Thymus (tissue), 14 donors: Measurements from ENCODE around the gene BBOX1. TPM values are rescaled to one million over a fixed set of nuclear protein-coding genes. Genes with fewer than 3 reads are reported as not detected.
"Not testable (repeated sequence)": the region's sequence is repeated elsewhere in the genome, so short reads cannot be mapped to it uniquely, and the experiment has no call there.

Source experiments
- DNase-seq, 9 donors: peaks; one replicate each; pipeline ENCODE4 v3.0.0-alpha.2; 2013; ENCODE audit warnings: low spot score in 9 of 9, low read depth in 6 of 9, missing footprints in 1 of 9
- H3K27ac ChIP-seq, 2 donors: one replicate each; pipeline ENCODE4 v1.5.1; 2013; ENCODE audit warnings: control low read depth in 1 of 2, low read depth in 1 of 2, low read length in 1 of 2, mild to moderate bottlenecking in 1 of 2, moderate library complexity in 1 of 2
- H3K27me3 ChIP-seq, 2 donors: one replicate each; pipeline ENCODE4 v1.5.1; 2013; ENCODE audit warnings: low read length in 1 of 2; ENCODE audit not compliant: control insufficient read depth in 2 of 2, insufficient read depth in 1 of 2
- H3K36me3 ChIP-seq, 2 donors: one replicate each; pipeline ENCODE4 v1.5.1; 2013; ENCODE audit warnings: low read length in 1 of 2, mild to moderate bottlenecking in 1 of 2, moderate library complexity in 1 of 2; ENCODE audit not compliant: control insufficient read depth in 2 of 2, insufficient read depth in 2 of 2
- H3K4me1 ChIP-seq, 2 donors: one replicate each; pipeline ENCODE4 v1.5.1; 2013; ENCODE audit warnings: low read length in 2 of 2; ENCODE audit not compliant: control insufficient read depth in 2 of 2, insufficient read depth in 2 of 2
- H3K4me3 ChIP-seq, 2 donors: one replicate each; pipeline ENCODE4 v1.5.1; 2013; ENCODE audit warnings: low read length in 2 of 2, control low read depth in 1 of 2, mild to moderate bottlenecking in 1 of 2
- H3K9me3 ChIP-seq, 2 donors: one replicate each; pipeline ENCODE4 v1.5.1; 2013; ENCODE audit warnings: low read length in 1 of 2, mild to moderate bottlenecking in 1 of 2; ENCODE audit not compliant: control insufficient read depth in 2 of 2, insufficient read depth in 1 of 2
- WGBS: extraction: QIAGEN DNeasy Blood & Tissue Kit; methylation state at CpG from one replicate; pipeline ENCODE4 v1.1.7; 2013; 5-methylcytosine and 5-hydroxymethylcytosine counted together
- long read RNA-seq, 10 donors: transcript quantifications; one replicate each; lab custom pipeline, GENCODE V29; 2026
- polyA plus RNA-seq: library from polyadenylated mRNA; stranded (reverse); fragments of 200-250 nt; gene quantifications from one replicate; pipeline ENCODE4 v1.2.3, GENCODE V29; 2013
- total RNA-seq: library from RNA; stranded (reverse); fragments of 120-200 nt; gene quantifications from one replicate; pipeline ENCODE4 v1.2.4, GENCODE V29; 2013
- donor health status: healthy.

Gene BBOX1
- 0.42 TPM for total RNA-seq
- 8.5 TPM for polyA plus RNA-seq
- long read RNA-seq, donor 1: 0 reads
- long read RNA-seq, donor 2: 0 reads
- long read RNA-seq, donor 3: 0 reads
- long read RNA-seq, donor 4: 0 reads
- long read RNA-seq, donor 5, partial matches to known transcripts: 0 of 3 reads
- long read RNA-seq, donor 5, other reads (novel, unspliced or antisense): 0 of 3 reads
- long read RNA-seq, donor 6, partial matches to known transcripts: 0 of 1 reads
- long read RNA-seq, donor 6, other reads (novel, unspliced or antisense): 0 of 1 reads
- long read RNA-seq, donor 7: 0 reads
- long read RNA-seq, donor 8: 0 reads
- long read RNA-seq, donor 9: 0 reads
- long read RNA-seq, donor 10: 0 reads

- Histone ChIP-seq H3K27me3 (no peaks in the 10 kb centered on the region), H3K27ac (peak within 1 kb of the TSS; percentile 60 to 74), H3K36me3 (no peaks in the 10 kb centered on the region), H3K4me3 (no peak within 1 kb of the TSS), H3K4me1 (peaks cover 0 to 2% of the 10 kb centered on the region in 2 donors), H3K9me3 (peaks cover 0 to 5% of the 10 kb centered on the region in 2 donors)
- WGBS: 70% methylated on average over 4 of the region's 4 CpGs
- peak in 1 of 9 donors; percentile 12 for DNase-seq
Observed at GRCh38 chr11:27040302-27041115, at the start of gene BBOX1. Gene BBOX1 (plus strand): TSS chr11:27040815. CDS start chr11:27055431, 14,616 bp downstream.

- 88% methylated on average over 1 of the region's 1 CpG for WGBS
- Histone ChIP-seq H3K27me3 (no peaks in the 10 kb centered on the region), H3K4me3 (no peak overlapping the region), H3K27ac (peak overlapping the region in 1 of 2 donors; percentile 9), H3K36me3 (no peaks in the 10 kb centered on the region), H3K9me3 (peaks cover 0 to 4% of the 10 kb centered on the region in 2 donors), H3K4me1 (no peaks in the 10 kb centered on the region)
- no peak for DNase-seq
Observed at GRCh38 chr11:26992031-26992541, 48.5 kb upstream of the BBOX1 start.

GRCh38 chr11:26993965-26994457, 46.6 kb upstream of the BBOX1 start, which contains the start of gene FIBIN:
Gene FIBIN (plus strand): TSS chr11:26994112. CDS start chr11:26994527, 415 bp downstream.
- H3K36me3 ChIP-seq: no peaks in the 10 kb centered on the region
- peaks cover 0 to 4% of the 10 kb centered on the region in 2 donors for H3K9me3 ChIP-seq
- WGBS: 21% methylated on average over 22 of the region's 22 CpGs
- H3K4me3 ChIP-seq: peak within 1 kb of the TSS; percentile 13 to 18
- no peaks in the 10 kb centered on the region for H3K4me1 ChIP-seq
- H3K27me3 ChIP-seq: no peaks in the 10 kb centered on the region
- H3K27ac ChIP-seq: peak within 1 kb of the TSS in 1 of 2 donors; percentile 36
- peak in 1 of 9 donors; percentile 1 for DNase-seq

- no peaks in the 10 kb centered on the region for H3K27me3 ChIP-seq
- peak overlapping the region in 1 of 2 donors; percentile 13 for H3K4me3 ChIP-seq
- WGBS: 77% methylated on average over 19 of the region's 19 CpGs
- DNase-seq: no peak
- no peak overlapping the region for H3K27ac ChIP-seq
- H3K36me3 ChIP-seq: no peaks in the 10 kb centered on the region
- H3K9me3 ChIP-seq: peaks cover 0 to 4% of the 10 kb centered on the region in 2 donors
- no peaks in the 10 kb centered on the region for H3K4me1 ChIP-seq
Observed at GRCh38 chr11:26994631-26995095, 46.0 kb upstream of the BBOX1 start.

- Histone ChIP-seq H3K4me1 (no peaks in the 10 kb centered on the region), H3K27me3 (no peaks in the 10 kb centered on the region), H3K9me3 (peaks cover 0 to 4% of the 10 kb centered on the region in 2 donors), H3K4me3 (no peak overlapping the region), H3K36me3 (no peaks in the 10 kb centered on the region), H3K27ac (no peak overlapping the region)
- WGBS: 58% methylated on average over 1 of the region's 1 CpG
- DNase-seq: no peak
Observed at GRCh38 chr11:26995701-26996460, 44.7 kb upstream of the BBOX1 start.

- Histone ChIP-seq H3K27me3 (no peaks in the 10 kb centered on the region), H3K36me3 (no peaks in the 10 kb centered on the region), H3K4me3 (no peak overlapping the region), H3K27ac (no peak overlapping the region), H3K9me3 (peaks cover 0 to 4% of the 10 kb centered on the region in 2 donors), H3K4me1 (no peaks in the 10 kb centered on the region)
- DNase-seq: no peak
- 69% methylated on average over 2 of the region's 2 CpGs for WGBS
Observed at GRCh38 chr11:26997378-26997777, 43.2 kb upstream of the BBOX1 start.

- not testable (repeated sequence) for H3K4me1 ChIP-seq, H3K27me3 ChIP-seq, H3K4me3 ChIP-seq, H3K9me3 ChIP-seq, H3K27ac ChIP-seq, H3K36me3 ChIP-seq, DNase-seq
- WGBS: 89% methylated on average over 4 of the region's 4 CpGs
Observed at GRCh38 chr11:27001136-27001730, 39.4 kb upstream of the BBOX1 start.

- DNase-seq: no peak
- Histone ChIP-seq H3K27me3 (no peaks in the 10 kb centered on the region), H3K27ac (no peak overlapping the region), H3K9me3 (no peaks in the 10 kb centered on the region), H3K36me3 (no peaks in the 10 kb centered on the region), H3K4me3 (no peak overlapping the region), H3K4me1 (no peaks in the 10 kb centered on the region)
- WGBS: 80% methylated on average over 3 of the region's 3 CpGs
Observed at GRCh38 chr11:27002431-27002830, 38.2 kb upstream of the BBOX1 start.
